Ishikawa (cell line): ENCODE data around the gene SCN4B.

Source experiments
- CEBPB ChIP-seq: IDR thresholded peaks from 2 replicates; pipeline ENCODE4 v1.6.1; 2012
- CREB1 ChIP-seq: IDR thresholded peaks from 2 replicates; pipeline ENCODE4 v1.6.1; 2012; ENCODE audit warnings: low read depth
- EGR1 ChIP-seq: IDR thresholded peaks from 2 replicates; pipeline ENCODE4 v1.6.1; 2012
- EP300 ChIP-seq: IDR thresholded peaks from 2 replicates; pipeline ENCODE4 v1.6.1; 2012; ENCODE audit warnings: borderline replicate concordance
- FOXM1 ChIP-seq: IDR thresholded peaks from 2 replicates; pipeline ENCODE4 v1.6.1; 2012; ENCODE audit warnings: low read depth, borderline replicate concordance
- MAX ChIP-seq: IDR thresholded peaks from 2 replicates; pipeline ENCODE4 v1.6.1; 2012
- NFIC ChIP-seq: IDR thresholded peaks from 2 replicates; pipeline ENCODE4 v1.6.1; 2012
- RAD21 ChIP-seq: IDR thresholded peaks from 2 replicates; pipeline ENCODE4 v1.6.1; 2012; ENCODE audit warnings: low read depth
- REST ChIP-seq: IDR thresholded peaks from 2 replicates; pipeline ENCODE4 v1.6.1; 2012; ENCODE audit warnings: low read depth, mild to moderate bottlenecking
- TAF1 ChIP-seq: IDR thresholded peaks from 2 replicates; pipeline ENCODE4 v1.6.1; 2012; ENCODE audit warnings: low read depth, mild to moderate bottlenecking
- TEAD4 ChIP-seq: IDR thresholded peaks from 2 replicates; pipeline ENCODE4 v1.6.1; 2012
- YY1 ChIP-seq: IDR thresholded peaks from 2 replicates; pipeline ENCODE4 v1.6.1; 2012; ENCODE audit warnings: low read depth
- ZBTB7A ChIP-seq: IDR thresholded peaks from 2 replicates; pipeline ENCODE4 v1.6.1; 2012; ENCODE audit warnings: low read depth

GRCh38 chr11:118138839-118139420 is 13.7 kb downstream of the SCN4B start:
- TF ChIP-seq CEBPB (no peak), REST (no peak), YY1 (no peak), RAD21 (no peak), MAX (no peak), FOXM1 (no peak), ZBTB7A (no peak), TAF1 (no peak), NFIC (no peak), EGR1 (no peak), EP300 (no peak), CREB1 (no peak), TEAD4 (no peak)
